Suppressor macrophage treated with lipopolysaccharide for 4 hours (primary cell): Measurements from ENCODE around the gene CMTM1.
"Not testable (repeated sequence)": the region's sequence is repeated elsewhere in the genome, so short reads cannot be mapped to it uniquely, and the experiment has no call there.

Source experiments
- DNase-seq: peaks from one replicate; pipeline ENCODE4 v3.0.0-alpha.2; 2020

Gene CMTM1

DNA sequence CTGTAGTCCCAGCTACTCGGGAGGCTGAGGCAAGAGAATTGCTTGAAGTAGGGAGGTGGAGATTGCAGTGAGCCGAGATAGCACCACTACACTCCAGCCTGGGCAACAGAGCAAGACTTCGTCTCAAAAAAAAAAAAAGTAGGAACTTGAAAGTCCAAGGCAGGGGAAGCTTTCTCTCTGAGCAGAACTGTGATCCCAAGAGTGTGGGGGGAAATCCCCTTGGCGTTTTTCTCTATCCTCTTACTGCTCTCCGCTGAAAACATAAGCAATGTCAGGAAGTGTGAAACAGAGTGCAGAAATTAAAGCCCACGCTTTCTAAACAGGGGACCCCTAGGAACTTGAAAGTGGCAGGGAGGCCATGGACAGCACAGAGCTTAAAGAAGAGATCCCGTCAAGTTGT lies 28.5 kb downstream of the CMTM1 start:
- DNase-seq = peak; percentile 87

DNA sequence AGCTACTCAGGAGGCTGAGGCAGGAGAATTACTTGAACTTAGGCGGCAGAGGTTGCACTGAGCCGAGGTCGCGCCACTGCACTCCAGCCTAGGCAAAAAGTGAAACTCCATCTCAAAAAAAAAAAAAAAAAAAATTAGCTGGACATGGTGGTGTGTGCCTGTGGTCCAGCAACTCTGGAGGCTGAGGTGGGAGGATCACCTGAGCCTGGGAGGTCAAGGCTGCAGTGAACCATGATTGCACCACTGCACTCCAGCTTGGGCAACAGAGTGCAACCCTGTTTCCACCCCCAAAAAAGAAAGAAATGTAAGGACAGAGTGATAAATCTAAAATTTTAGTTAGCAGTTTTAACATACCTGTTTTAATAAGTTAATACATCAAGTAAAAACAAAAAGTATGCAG lies 30.3 kb downstream of the CMTM1 start:
- DNase-seq = not testable (repeated sequence)

DNA sequence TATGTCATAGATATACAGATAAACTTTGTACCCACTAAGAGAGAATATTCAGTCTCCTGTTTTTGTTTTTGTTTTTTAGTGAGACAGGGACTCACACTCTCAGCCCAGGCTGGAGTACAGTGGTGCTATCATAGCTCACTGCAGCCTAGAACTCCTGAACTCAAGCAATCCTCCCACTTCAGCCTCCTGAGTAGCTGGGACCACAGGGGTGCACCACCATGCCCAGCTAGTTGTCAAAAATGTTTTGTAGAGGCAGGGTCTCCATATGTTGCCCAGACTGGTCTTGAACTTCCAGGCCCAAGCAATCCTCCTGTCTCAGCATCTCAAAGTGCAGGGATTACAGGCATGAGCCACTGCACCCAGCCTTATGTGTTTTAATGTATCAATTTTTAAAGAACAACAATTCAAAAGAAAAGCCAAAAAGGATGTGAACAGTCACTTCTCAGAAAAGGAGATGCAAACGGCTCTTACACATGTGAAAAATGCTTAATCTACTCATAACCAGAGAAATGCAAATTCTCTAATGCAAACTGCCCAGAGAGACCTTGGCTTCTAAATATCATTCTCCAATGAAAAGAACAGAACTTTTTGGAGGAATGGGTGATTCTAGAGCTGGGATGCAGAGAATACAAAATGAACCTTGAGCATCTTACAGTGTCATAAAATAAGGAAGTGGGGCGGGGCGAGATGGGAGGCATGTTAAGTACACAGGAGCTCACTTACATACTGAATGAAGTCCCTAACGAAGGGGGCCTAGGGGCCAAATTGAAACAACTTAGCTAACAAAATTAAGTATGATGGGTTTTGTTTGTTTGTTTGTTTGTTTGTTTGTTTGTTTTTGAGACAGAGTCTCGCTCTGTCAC lies 31.0 kb downstream of the CMTM1 start:
- no peak for DNase-seq

DNA sequence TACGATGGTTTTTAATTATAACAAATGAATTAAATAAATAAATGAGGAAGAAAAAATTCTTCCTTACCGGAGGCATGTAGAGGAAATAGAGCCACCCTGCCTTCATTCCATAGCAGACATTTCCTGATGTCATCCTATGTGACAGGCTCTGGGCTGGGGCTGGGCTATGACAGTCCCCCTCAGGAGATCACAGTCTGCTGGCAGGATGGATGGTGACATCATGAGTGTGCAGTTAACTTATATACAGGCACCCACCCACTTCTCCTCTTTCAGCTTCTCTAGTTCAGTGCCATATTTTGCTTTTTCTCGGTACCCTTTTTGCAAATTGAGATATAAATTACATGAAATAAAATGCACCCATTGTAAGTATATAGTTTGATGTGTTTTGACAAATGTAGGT lies 31.9 kb downstream of the CMTM1 start:
- DNase-seq = peak; percentile 73

DNA sequence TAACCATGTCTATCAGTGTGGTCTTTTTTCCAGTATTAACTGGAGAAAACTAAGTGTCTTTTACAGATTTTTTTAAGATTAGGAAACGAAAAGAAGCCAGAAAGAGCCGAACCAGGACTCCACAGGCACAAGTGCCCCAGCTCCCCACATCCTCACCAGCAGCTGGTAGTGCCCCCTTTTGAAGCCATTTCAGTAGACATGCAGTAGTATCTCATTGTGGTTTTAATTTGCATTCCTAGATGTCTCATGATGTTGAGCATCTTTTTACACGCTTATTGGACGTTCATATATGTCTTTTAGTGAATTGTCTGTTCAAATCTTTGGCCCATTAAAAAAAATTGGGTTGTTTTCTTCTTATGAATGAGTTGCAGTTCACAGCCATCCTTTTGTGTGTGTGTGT lies 33.5 kb downstream of the CMTM1 start:
- no peak for DNase-seq

DNA sequence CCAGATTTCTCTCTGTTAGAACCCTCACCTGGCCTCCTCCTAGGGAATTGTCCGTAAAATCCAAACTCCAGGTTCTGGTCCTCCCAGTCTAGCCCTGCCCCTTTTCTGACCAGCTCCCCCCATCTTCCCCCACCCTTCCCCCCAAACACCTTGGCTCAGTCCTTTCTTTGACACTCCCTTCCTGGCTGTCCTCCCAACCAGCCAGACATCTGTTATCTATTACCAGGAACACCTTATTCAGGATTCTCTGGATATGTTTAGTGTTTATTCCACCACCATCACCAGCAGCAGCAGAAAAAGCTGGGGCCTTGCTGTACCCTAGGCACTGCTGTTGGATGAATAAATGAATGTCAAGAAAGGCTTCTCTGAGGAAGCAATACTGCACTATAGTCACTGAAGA lies 34.2 kb downstream of the CMTM1 start:
- no peak for DNase-seq

DNA sequence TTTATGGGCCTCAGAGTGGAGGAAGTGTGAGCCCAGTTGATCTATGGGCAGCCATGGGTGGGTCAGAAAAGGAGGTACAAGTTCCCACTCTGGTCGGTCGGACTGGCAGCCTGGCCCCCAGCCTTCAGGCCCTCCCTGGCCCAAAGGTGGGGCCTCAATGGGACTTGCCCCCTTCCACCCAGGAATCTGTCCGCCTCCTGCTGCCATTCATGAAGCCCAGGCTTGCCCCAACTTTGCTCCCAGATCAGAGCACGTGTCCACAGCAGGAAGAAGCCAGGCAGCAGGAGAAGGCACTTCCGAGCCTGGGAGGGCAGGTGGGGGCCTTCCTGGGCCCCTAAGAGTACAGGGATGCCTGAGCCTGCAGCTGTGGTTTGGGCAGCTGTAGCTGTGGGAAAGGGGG lies 35.2 kb downstream of the CMTM1 start:
- DNase-seq = no peak

DNA sequence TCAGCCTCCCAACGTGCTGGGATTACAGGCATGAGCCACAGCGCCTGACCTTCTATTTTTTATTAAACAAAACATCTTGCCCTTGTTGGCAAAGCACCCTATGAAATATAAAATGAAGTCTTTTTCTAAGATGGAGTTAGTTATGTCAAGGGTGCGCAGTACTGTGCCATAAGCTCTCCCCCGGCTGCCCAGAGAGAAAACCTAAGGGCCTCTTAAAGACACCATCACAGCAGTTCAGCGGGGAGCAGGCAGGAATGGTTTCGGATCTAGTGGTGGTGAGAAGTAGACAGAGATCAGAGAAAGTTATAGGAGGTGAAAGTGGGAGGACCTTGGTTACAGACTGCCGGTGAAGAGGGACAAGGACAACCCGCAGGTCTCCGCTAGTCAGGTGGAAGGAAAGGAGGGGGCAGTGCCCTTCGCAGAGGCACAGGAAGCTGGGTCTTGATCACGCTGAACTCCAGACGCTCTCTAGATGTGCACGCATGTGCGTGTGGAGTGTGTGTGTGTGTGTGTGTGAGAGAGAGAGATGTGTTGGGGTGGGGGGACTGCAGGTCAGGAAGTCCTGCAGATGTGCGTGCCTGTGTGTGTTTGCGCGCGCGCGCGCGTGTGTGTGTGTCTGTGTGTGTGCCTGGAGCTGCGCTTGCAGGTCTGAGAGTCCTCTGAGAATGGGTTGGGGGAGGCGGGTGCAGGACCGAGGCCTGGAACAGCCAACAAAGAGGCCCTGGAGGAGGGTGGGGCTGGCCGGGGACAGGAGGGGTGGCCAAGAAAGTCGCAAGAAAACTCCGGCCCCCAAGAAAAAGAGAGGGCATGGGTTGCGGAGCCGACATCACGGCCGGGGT lies 37.5 kb downstream of the CMTM1 start:
- DNase-seq = peak; percentile 22

DNA sequence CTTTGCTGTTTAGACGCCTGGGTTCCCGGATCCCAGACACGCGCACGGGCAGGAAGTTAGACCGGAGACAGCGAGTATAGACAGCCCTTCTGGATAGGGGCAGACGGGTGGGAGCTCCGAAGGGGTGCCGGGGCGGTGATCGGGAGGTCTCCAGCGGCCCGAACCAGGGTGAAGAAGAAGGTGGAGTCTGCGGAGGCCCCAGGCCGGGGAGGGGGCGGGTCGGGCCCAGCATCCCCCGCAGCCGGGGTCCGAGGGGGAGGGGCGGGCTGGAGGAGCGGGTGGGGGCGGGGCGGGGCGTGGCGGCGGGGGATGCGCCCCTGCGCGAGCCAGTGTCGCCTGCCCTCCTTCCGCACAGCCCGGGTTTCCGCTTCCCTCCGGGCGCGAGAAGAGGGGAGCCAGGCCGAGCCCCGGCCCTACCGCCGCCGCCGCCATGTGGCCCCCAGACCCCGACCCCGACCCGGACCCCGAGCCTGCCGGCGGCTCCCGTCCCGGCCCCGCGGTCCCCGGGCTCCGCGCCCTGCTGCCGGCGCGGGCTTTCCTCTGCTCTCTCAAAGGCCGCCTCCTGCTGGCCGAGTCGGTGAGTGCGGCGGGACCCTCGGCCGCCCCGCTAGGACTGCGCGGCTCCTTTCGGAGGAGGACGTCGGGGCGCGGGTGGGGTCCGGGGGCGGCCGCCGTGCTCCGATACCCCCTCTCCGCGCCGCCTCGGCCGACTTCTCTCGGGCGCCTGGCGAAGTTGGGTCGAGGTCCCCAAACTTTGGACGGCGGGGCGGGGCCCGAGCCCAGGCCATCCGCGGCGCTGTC lies 38.3 kb downstream of the CMTM1 start, which contains the start of gene CMTM3:
TSS of gene CMTM3 (plus strand) at position 329 of the 801 bp plus-strand sequence. CDS start at position 431, 102 bp downstream.
- peak; percentile 78 for DNase-seq

DNA sequence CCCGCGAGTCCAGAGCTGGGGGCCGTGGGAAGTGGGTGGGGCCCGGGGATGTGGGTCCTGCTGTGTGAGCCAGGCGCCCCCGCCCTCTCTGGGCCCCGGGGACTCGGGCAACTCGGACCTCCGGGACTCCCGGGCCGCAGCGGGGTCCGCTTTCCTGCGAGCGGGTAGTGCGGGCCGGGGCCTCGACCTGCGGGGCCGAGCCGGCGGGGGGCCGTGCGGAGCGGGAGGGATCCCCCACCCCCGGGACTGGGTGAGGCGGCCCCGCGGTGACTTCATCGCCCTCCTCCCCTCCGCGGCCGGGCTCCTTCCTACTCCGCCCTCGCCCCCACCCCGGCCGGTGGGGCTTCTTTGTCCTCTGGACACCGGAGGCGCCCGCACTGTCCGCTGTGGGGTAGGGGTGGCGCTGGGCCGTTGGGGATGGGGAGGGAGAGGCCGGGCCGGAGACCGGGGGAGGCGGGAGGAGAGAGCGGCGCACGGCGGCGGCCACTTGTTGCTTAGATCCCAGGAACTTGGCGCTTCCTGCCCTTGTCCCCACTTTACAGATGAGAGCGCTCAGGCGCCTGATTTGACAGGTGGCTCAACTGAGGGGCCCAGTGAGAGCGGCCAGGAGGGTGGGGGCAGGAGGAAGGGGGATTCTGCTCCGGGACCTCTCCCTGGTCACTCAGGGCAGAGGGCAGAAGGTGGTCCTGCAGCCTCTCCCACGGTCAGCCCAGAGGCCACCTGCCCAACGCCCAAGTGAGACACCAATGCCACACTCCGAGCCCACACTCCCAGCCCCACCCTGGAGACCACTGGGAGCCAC lies 39.1 kb downstream of the CMTM1 start:
- peak; percentile 61 for DNase-seq

DNA sequence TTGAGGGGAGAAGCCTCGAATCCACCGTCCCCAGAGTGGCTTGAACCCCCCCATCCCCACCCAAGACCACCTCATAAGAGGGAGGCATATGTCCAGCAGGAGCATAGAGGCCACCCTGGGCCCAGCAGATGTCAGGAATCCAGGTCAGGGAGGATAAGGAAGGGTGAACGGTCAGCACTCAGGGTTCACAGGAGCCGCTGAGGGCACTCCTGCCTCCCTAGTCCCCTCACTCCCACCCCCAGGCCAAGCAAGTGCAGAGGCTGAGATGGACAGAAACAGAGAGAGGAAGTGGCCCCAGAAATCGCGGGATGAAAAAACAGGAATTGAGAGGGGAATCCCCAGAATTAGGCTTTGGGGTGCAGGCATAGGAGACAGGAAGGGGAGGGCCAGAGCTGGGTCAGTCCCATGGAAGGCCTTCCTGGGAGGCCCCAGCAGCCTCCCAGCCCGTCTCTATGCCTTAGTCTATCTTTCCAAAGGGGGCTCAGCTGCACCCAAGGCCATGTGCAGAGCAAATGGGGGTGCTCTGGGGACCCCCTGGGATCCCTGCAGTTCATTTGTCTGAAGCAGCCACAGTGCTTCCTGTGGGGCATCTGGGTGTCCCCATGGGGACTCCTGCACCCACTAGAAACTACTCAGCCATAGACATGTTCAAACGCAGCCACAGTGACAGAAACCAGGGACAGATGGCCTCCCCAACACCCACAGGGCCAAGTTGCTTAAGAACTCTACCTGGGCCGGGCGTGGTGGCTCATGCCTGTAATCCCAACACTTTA lies 39.9 kb downstream of the CMTM1 start:
- DNase-seq = peak; percentile 77

DNA sequence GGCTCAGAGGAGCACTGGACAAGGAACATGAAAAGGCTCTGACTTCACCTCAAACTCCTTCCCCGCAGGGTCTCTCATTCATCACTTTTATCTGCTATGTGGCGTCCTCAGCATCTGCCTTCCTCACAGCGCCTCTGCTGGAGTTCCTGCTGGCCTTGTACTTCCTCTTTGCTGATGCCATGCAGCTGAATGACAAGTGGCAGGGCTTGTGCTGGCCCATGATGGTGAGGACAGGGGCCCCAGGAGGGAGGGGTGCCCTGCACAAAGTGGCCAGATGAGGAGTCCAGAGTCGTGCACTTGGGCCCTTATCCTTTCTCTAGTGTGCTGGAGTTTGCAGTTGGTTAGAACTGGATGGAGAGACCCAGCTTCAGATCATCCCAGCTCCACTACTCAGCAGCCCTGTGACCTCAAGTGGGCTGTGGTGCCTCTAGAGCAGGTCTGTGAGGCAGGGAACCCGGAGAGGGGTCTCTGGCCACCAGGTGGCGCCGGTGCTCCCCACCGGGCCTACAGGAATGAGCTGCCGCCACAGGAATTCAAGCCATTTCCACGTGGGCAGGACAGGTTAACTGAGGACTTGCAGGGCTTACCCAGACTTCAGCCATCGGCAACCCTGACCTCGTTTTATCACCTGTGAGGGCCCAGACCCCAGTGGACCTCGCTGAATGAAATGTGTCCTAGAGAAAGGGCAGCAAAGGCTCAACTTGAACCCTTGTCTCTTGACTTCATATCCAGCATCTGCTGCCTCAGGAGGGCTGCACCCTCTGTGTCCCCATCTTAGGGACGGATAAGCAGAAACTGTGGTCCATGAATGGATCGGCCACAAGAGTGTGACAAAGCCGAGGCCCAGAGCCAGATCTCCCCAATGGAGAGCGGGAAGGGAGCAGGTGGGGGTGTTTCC lies 42.3 kb downstream of the CMTM1 start:
- peak; percentile 76 for DNase-seq

DNA sequence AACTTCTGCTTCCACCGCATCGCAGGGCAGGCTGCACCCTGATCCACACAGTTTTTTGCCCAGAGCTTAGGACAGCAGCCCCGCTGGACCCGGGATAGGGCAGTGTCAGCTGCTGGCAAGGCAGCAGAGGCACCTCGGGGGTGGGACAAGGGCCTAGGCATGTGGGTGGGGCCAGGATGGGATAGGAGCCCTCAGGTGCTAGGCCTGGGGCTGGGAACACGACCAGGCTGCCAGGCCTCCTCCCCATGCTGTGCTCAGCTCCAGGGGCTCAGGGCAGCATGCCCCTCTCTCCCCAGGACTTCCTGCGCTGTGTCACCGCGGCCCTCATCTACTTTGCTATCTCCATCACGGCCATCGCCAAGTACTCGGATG lies 42.9 kb downstream of the CMTM1 start:
- DNase-seq = no peak

DNA sequence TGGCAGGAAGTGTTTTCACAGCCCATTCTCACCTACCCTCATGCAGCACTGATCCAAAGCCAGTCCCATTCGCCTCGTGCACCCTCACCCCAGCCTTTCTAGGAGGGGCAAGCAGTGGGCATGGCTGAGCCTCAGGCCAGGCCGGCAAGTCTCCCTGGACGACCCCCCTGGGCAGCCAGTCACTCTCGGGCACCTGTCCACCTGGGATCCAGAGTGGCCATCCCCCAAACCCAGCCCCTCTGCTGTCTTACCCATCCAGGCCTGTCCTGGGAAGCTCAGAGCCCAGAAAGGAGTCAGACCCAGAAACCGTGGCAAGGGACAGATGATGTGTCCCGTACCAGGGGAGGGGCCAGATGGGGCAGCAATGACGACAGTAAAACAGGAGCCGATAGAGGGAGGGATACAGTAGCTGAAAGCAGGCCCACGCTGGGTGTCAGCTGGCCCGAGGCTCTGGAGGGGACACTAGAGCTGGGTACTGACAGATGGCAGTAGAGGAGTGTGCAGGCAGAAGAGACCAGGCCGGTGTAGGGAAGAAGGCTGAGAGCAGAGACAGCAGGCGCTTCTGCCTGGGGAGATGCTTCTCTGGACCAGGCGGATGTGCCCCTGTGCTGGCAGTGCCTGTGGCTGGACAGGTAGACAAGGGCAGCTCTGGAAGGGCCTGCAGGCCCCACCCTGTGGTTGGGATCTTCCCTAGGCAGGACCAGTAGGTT lies 44.0 kb downstream of the CMTM1 start:
- DNase-seq = no peak

DNA sequence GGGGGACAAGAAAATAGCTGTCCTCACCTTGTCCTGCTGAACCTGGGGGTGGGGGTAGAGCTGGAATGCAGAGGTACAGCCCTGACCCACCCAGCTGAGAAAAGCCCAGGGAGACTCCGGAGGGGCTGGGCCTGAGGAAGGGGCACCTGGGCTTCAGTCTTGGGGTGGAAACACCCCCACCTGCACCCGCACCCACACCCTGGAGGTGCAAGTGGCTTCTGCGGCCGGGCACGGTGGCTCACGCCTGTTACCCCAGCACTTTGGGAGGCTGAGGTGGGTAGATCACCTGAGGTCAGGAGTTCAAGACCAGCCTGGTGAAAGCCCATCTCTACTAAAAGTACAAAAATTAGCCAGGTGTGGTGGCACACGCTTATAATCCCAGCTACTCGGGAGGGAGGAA lies 45.7 kb downstream of the CMTM1 start:
- DNase-seq = not testable (repeated sequence)

DNA sequence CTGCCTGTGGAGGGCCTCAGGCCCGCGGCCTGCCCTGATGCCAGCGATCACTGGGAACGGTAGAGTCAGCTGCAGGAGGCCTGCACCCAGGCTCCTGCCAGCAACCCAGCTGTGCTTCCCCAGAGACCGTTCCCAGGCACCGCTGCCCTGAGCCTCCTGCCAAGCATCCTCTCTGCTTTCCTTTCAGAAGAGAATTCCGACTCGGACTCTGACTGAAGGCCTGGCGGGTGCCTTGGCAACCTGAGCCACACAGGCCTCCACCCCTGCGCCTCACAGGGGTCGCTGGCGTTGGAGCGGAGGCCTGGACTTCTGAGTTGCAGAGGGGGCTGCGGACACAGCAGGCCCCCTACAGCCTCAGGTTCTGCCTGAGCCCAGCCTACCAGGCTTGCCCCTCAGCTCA lies 46.2 kb downstream of the CMTM1 start:
- no peak for DNase-seq

DNA sequence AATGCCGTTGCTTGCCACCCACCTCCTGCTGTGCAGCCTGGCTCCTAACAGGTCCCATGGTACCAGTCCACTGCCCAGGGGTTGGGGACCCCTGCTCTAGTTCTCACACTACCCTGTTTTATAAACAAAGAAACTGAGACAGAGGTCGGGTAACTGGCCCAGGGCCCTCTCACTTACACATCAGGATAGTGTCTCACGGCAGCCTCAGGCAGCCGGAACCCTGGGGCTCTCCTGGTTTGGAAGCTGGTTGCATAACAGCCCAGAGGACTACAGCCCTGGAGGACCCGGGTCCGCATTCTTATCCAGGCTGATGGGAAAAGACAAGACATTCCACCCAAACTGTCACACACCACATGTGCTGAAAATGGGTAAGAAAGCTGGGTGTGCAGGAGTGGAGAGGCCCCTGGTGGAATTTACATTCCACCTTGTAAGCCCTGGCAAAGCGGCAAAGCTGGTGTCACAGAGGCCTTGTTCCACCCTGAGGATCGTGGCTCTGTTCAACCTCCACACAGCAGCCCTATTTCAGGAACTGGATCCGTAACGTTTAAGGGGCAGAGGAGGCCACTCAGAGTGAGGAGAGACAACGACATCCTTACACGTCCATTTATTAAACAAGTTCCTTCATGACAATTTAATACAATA lies 48.0 kb downstream of the CMTM1 start:
- no peak for DNase-seq

DNA sequence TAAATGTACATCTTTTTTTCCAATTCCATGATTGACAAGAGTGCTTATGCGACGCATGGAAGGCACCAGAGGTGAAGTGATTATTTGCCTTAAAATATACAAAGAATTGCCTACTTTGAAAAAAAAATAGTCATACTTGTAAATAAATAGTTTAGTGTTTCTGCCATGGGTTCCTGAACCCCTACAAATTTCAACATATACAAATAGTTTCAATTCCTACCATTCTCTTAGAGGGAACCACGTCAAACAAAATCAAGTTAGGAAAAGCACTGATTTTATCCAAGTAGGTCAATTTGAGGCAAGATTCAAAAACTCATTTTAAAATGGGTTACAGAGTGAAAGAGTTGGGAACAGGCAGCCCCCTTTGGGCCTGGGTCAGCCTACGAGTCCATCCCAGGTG lies 49.9 kb downstream of the CMTM1 start:
- no peak for DNase-seq

DNA sequence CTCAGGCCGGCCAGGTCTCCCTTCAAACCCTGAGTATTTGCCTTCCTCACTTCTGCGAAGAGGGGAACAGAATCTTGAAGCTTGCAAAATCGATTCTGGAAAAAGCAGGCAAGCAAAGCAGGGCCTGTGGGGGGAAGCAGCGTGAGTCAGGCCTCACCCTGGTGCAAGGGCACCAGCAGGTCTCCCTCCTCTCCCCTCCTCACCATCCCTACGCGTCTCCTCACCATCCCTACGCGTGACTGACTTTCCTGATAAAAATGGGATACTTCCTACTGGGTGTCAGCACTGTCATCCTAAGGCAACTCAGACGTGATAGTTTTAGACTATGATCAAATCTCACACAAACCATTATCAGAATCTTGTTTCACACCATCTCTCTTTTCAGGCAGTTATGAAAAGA lies 50.4 kb downstream of the CMTM1 start:
- peak; percentile 41 for DNase-seq
